ENCODE results near the gene MAN2A1.
"Not testable (repeated sequence)": the region's sequence is repeated elsewhere in the genome, so short reads cannot be mapped to it uniquely, and the experiment has no call there.

The MAN2A1 gene

GRCh38 chr5:109759306-109759705 lies 69.6 kb downstream of the MAN2A1 start:
- no peak for DNase-seq

- DNase-seq: not testable (repeated sequence)
Observed at GRCh38 chr5:109760130-109760529, 70.4 kb downstream of the MAN2A1 start.

- no peak for DNase-seq
Observed at GRCh38 chr5:109762821-109763220, 73.1 kb downstream of the MAN2A1 start.

GRCh38 chr5:109767184-109767995 lies 77.7 kb downstream of the MAN2A1 start:
- DNase-seq: no peak

- DNase-seq: no peak
Observed at GRCh38 chr5:109767997-109768396, 78.3 kb downstream of the MAN2A1 start.

GRCh38 chr5:109769597-109770291 lies 80.0 kb downstream of the MAN2A1 start:
- DNase-seq: no peak

GRCh38 chr5:109775130-109775529 lies 85.4 kb downstream of the MAN2A1 start:
- no peak for DNase-seq

- no peak for DNase-seq
Observed at GRCh38 chr5:109779036-109779735, 89.5 kb downstream of the MAN2A1 start.

GRCh38 chr5:109784687-109785086 lies 95.0 kb downstream of the MAN2A1 start:
- DNase-seq: no peak

GRCh38 chr5:109786206-109786855 lies 96.6 kb downstream of the MAN2A1 start:
- DNase-seq: no peak

GRCh38 chr5:109788596-109788995 lies 98.9 kb downstream of the MAN2A1 start:
- no peak for DNase-seq

- DNase-seq: no peak
Observed at GRCh38 chr5:109792613-109793012, 102.9 kb downstream of the MAN2A1 start.

- no peak for DNase-seq
Observed at GRCh38 chr5:109803854-109804253, 114.1 kb downstream of the MAN2A1 start.

- DNase-seq: no peak
Observed at GRCh38 chr5:109805472-109805871, 115.7 kb downstream of the MAN2A1 start.

GRCh38 chr5:109805883-109806282 lies 116.2 kb downstream of the MAN2A1 start:
- no peak for DNase-seq

- no peak for DNase-seq
Observed at GRCh38 chr5:109812698-109813097, 123.0 kb downstream of the MAN2A1 start.

- no peak for DNase-seq
Observed at GRCh38 chr5:109816732-109817131, 127.0 kb downstream of the MAN2A1 start.

- DNase-seq: no peak
Observed at GRCh38 chr5:109819878-109820277, 130.2 kb downstream of the MAN2A1 start.

GRCh38 chr5:109823597-109823996 lies 133.9 kb downstream of the MAN2A1 start:
- DNase-seq: no peak

- DNase-seq: no peak
Observed at GRCh38 chr5:109825450-109825849, 135.7 kb downstream of the MAN2A1 start.

- no peak for DNase-seq
Observed at GRCh38 chr5:109826426-109826825, 136.7 kb downstream of the MAN2A1 start.

GRCh38 chr5:109829331-109829730 lies 139.6 kb downstream of the MAN2A1 start:
- no peak for DNase-seq

GRCh38 chr5:109830955-109831502 lies 141.3 kb downstream of the MAN2A1 start:
- peak; percentile 51 for DNase-seq

All from DMS153 (cell line).